Measurements from ENCODE around the gene RASAL3.

The RASAL3 gene

DNA sequence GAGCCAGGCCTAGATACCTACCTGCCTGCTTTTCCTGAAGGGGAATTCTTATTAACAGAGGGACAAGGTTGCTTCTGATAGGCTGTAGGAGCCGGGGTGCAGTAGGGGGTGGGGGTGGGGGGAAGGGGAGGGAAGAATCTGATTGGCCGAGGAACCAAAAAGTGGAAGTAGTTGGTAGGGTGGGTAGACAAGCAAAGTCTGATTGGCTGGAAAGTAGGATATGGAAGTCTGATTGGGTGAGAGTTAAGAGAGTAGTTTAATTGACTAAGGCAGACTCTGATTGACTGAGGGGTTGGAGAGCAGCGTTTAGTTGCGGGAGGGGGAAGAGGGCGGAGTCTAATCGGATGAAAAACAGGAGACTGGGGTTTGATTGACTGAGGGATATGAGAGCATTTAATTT, 34.6 kb upstream of the RASAL3 start:
- TF ChIP-seq, protein P1, sequence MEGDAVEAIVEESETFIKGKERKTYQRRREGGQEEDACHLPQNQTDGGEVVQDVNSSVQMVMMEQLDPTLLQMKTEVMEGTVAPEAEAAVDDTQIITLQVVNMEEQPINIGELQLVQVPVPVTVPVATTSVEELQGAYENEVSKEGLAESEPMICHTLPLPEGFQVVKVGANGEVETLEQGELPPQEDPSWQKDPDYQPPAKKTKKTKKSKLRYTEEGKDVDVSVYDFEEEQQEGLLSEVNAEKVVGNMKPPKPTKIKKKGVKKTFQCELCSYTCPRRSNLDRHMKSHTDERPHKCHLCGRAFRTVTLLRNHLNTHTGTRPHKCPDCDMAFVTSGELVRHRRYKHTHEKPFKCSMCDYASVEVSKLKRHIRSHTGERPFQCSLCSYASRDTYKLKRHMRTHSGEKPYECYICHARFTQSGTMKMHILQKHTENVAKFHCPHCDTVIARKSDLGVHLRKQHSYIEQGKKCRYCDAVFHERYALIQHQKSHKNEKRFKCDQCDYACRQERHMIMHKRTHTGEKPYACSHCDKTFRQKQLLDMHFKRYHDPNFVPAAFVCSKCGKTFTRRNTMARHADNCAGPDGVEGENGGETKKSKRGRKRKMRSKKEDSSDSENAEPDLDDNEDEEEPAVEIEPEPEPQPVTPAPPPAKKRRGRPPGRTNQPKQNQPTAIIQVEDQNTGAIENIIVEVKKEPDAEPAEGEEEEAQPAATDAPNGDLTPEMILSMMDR (IDR thresholded peaks at IDR 0.05; ENCODE audit: low read depth, low read length): no peak
- no peak for TF ChIP-seq EZH2phosphoT487 (IDR thresholded peaks at IDR 0.05; ENCODE audit: low read depth)
- Histone ChIP-seq H4K20me1 (ENCODE audit: insufficient read depth, low read length) (no peaks in the 10 kb centered on the region), H3K79me2 (ENCODE audit: low read length) (no peaks in the 10 kb centered on the region), H3K27me3 (ENCODE audit: low read depth, low read length) (peaks cover 4% of the 10 kb centered on the region; the same call in 1 of the 2 replicates), H3K4me3 (ENCODE audit: low read length) (no peak overlapping the region), H3K36me3 (replicated peaks; ENCODE audit: low read depth, low read length) (no peaks in the 10 kb centered on the region), H3K9ac (ENCODE audit: low read length) (no peak overlapping the region), H3K4me1 (ENCODE audit: low read length) (no peaks in the 10 kb centered on the region), H3K27ac (ENCODE audit: low read length) (no peak overlapping the region), H2AFZ (ENCODE audit: low read depth, low read length) (no peak overlapping the region), H3K9me3 (ENCODE audit: insufficient read depth, low read length) (no peaks in the 10 kb centered on the region), H3K4me2 (ENCODE audit: low read length) (no peak overlapping the region)

GRCh38 chr19:15498156-15498858, 34.0 kb upstream of the RASAL3 start:
- Histone ChIP-seq H3K4me2 (ENCODE audit: low read length) (no peak overlapping the region), H3K79me2 (ENCODE audit: low read length) (no peaks in the 10 kb centered on the region), H3K4me1 (ENCODE audit: low read length) (no peaks in the 10 kb centered on the region), H4K20me1 (ENCODE audit: insufficient read depth, low read length) (no peaks in the 10 kb centered on the region), H3K36me3 (replicated peaks; ENCODE audit: low read depth, low read length) (no peaks in the 10 kb centered on the region), H3K9me3 (ENCODE audit: insufficient read depth, low read length) (no peaks in the 10 kb centered on the region), H3K27ac (ENCODE audit: low read length) (no peak overlapping the region), H3K9ac (ENCODE audit: low read length) (no peak overlapping the region), H3K27me3 (ENCODE audit: low read depth, low read length) (peaks cover 4% of the 10 kb centered on the region; the same call in 1 of the 2 replicates), H2AFZ (ENCODE audit: low read depth, low read length) (no peak overlapping the region), H3K4me3 (ENCODE audit: low read length) (no peak overlapping the region)
- no peak for TF ChIP-seq EZH2phosphoT487 (IDR thresholded peaks at IDR 0.05; ENCODE audit: low read depth)
- TF ChIP-seq, protein P1 (IDR thresholded peaks at IDR 0.05; ENCODE audit: low read depth, low read length): no peak

DNA sequence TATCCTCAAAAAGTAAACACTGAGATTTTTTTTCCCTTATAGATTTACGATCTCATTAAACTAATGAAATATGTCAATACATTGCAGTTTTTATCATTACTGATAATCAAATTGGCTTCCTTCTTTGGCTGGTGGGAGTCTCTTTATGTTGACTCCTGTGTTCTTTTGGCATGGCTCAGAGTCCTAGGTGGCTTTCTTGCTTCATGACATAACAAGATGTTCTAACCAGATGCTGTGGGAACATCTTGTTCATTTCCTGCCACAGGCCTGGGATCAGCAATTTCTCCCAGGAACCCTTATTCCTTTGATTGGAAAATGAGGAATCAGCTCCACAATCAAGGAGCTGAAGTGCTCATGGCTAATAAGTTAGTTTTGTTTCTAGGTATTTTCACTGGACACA, 30.8 kb upstream of the RASAL3 start:
- no peaks in the 10 kb centered on the region for H3K27me3 ChIP-seq (ENCODE audit: low read depth, low read length)
- no peak overlapping the region for H3K4me3 ChIP-seq (ENCODE audit: low read length)
- H3K4me1 ChIP-seq (ENCODE audit: low read length): no peaks in the 10 kb centered on the region
- H3K9me3 ChIP-seq (ENCODE audit: insufficient read depth, low read length): no peaks in the 10 kb centered on the region
- H3K79me2 ChIP-seq (ENCODE audit: low read length): no peaks in the 10 kb centered on the region
- H4K20me1 ChIP-seq (ENCODE audit: insufficient read depth, low read length): no peaks in the 10 kb centered on the region
- no peak overlapping the region for H2AFZ ChIP-seq (ENCODE audit: low read depth, low read length)
- no peak overlapping the region for H3K9ac ChIP-seq (ENCODE audit: low read length)
- H3K36me3 ChIP-seq (replicated peaks; ENCODE audit: low read depth, low read length): no peaks in the 10 kb centered on the region
- no peak overlapping the region for H3K27ac ChIP-seq (ENCODE audit: low read length)
- H3K4me2 ChIP-seq (ENCODE audit: low read length): no peak overlapping the region
- TF ChIP-seq, protein P1 (IDR thresholded peaks at IDR 0.05; ENCODE audit: low read depth, low read length): no peak
- no peak for TF ChIP-seq EZH2phosphoT487 (IDR thresholded peaks at IDR 0.05; ENCODE audit: low read depth)

DNA sequence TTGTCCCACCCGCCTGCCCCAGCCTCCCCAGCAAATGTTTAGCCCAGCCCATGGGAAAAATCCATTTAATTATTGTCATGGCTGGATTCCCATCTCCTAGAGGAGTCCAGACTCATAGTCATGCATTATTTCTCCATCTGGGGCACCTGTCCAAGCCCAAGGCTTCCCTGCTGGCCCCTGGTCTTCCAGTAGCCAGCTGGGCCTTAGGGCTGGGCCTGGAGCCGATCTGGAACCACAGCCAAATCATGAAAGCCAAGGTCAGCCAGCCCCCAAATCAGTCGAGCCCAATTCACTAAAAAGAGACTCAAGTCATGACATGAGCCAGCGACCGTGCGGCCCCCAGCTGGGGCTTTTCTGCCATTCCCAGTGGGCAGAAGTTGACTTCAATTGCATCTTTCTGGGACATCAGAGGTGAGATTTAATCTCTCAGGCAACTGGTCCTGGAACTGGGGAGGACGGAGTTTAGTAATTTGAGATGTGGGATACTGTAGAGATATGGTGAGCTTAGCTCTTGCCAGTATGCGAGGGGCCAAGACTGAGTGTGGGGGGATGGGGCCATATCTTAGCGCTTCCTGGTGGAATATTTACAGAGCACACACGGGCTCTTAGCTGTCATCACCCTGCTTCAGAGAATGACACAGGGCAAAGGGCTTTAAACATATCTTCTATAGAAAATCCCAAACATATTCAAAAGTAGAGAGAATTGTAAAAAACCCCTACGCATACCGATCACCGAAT, 24.3 kb upstream of the RASAL3 start:
- TF ChIP-seq, protein P1 (IDR thresholded peaks at IDR 0.05; ENCODE audit: low read depth, low read length): no peak
- no peak for TF ChIP-seq EZH2phosphoT487 (IDR thresholded peaks at IDR 0.05; ENCODE audit: low read depth)
- Histone ChIP-seq H3K27me3 (ENCODE audit: low read depth, low read length) (no peaks in the 10 kb centered on the region), H3K36me3 (replicated peaks; ENCODE audit: low read depth, low read length) (no peaks in the 10 kb centered on the region), H3K4me2 (ENCODE audit: low read length) (no peak overlapping the region), H3K4me1 (ENCODE audit: low read length) (no peaks in the 10 kb centered on the region), H4K20me1 (ENCODE audit: insufficient read depth, low read length) (no peaks in the 10 kb centered on the region), H3K79me2 (ENCODE audit: low read length) (no peaks in the 10 kb centered on the region), H3K4me3 (ENCODE audit: low read length) (no peak overlapping the region), H3K9ac (ENCODE audit: low read length) (no peak overlapping the region), H2AFZ (ENCODE audit: low read depth, low read length) (no peak overlapping the region), H3K9me3 (ENCODE audit: insufficient read depth, low read length) (no peaks in the 10 kb centered on the region), H3K27ac (ENCODE audit: low read length) (no peak overlapping the region)
